Measurements from ENCODE around the gene CAMSAP1.

Gene CAMSAP1

DNA sequence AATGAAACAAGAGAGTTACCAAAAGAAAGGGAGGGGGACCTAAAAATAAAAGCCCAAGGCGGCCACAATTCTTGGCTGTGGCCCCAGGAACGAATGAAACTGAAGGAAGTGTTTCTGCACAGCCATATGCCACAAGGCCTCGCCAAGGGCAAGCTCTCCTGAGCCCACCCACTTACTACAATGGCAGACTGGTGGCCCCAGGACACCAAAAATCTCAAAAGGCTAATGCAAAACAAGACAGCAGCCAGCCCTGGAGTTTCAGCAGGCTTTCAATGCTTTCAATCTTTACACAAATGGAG is 4.0 kb downstream of the CAMSAP1 start:
- no peak overlapping the region for H3K27ac ChIP-seq
- TF ChIP-seq CTCF (conservative IDR thresholded peaks at IDR 0.05) (no peak), ZFX (IDR thresholded peaks at IDR 0.05) (no peak)

DNA sequence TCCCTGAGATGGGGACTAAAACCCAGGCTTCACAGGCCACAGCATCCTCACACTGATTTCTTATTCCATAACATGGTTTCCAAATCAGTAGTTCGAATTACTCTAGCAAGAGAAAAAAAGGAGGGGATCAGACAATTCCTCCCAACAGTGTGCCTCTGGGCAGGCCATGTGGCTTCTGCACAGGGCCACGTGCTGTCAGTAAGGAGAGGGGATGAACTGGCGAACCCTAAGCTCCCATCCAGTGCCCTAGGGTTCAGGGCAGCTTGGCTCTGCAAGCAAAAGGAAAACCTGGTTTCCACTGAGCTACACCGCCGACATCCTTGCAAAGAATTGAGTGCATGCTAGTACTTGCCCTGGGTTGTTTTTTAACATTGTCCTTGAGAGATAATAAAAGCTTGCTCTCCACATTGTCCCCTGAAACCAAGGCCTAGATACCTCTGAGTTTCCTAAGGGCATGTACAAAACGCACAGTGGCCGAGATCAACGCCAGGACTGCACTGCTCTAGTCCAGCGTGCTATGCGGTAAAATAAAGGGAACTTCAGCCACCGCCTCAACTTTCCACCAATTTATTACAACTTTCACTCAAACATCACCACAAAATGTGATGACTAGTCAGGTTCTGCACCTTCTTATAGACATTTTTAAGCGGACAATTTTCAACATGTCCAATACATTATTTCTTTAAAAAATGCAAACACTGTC is 4.5 kb downstream of the CAMSAP1 start:
- no peak for TF ChIP-seq ZFX (IDR thresholded peaks at IDR 0.05)
- no peak for TF ChIP-seq CTCF (conservative IDR thresholded peaks at IDR 0.05)
- no peak overlapping the region for H3K27ac ChIP-seq

GRCh38 chr9:135901826-135902225 is 5.5 kb downstream of the CAMSAP1 start:
- H3K27ac ChIP-seq: no peak overlapping the region
- no peak for TF ChIP-seq ZFX (IDR thresholded peaks at IDR 0.05)
- TF ChIP-seq CTCF (conservative IDR thresholded peaks at IDR 0.05): no peak

GRCh38 chr9:135901031-135901758 is 6.2 kb downstream of the CAMSAP1 start:
- TF ChIP-seq ZFX (IDR thresholded peaks at IDR 0.05) (no peak), CTCF (conservative IDR thresholded peaks at IDR 0.05) (no peak)
- H3K27ac ChIP-seq: no peak overlapping the region

DNA sequence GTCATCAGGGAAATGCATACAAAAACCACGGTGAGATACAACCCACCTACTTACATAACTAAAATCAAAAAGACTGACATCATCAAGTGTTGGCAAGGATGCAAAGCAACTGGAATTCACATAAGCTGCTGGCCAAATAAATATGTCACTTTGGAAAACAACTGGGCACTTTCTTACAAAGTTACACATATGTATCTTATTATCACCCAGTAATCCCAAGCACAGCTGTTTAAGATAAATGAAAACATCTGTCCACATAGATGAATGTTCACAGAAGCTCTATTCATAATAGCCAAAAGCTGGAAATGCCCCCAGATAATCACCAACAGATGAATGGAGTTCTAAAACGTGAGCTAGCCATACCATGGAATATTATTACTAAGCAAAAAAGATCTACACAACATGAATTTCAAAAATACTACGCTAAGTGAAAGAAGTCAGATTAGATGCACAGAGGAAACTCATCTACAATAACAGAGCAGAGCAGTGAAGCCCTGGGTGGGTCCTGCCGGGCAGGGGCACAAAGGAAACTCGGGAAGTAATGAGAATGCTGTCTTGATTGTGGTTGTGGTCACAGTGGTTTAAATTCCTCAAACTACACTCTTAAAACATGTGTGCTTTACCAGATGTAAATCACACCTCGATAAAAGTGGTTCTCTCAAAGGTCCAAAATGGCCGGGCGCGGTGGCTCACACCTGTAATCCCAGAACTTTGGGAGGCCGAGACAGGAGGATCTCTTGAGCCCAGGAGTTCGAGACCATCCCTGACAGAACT is 8.5 kb downstream of the CAMSAP1 start:
- H3K27ac ChIP-seq: no peak overlapping the region
- TF ChIP-seq ZFX (IDR thresholded peaks at IDR 0.05) (no peak), CTCF (conservative IDR thresholded peaks at IDR 0.05) (no peak)

DNA sequence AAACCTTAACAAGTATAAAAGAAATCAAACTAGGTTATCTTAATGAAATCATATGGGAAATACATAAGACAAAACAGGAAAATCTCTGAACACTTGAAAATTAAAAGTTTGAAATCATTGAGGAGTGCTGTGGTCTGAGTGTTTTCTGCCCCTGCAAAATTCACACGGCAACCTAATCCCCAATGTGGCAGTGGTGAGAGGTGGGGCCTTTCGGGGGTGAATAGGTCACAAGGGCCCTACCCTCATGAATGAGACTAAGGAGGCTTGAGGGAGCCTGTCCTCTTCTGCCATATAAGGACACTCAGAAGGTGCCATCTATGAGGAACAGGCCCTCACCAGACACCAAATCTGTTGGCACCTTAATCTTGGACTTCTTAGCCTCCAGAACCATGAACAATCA is 10.7 kb downstream of the CAMSAP1 start:
- no peak overlapping the region for H3K27ac ChIP-seq
- no peak for TF ChIP-seq CTCF (conservative IDR thresholded peaks at IDR 0.05)
- no peak for TF ChIP-seq ZFX (IDR thresholded peaks at IDR 0.05)

- no peak overlapping the region for H3K27ac ChIP-seq
- TF ChIP-seq CTCF (conservative IDR thresholded peaks at IDR 0.05) (no peak), ZFX (IDR thresholded peaks at IDR 0.05) (no peak)
These were observed 11.1 kb downstream of the CAMSAP1 start for GRCh38 chr9:135896205-135896604.

Measured in C4-2B (cell line).